Adrenal gland (tissue), 12 donors: ENCODE results near the gene COQ9. TPM values are rescaled to one million over a fixed set of nuclear protein-coding genes. Genes with fewer than 3 reads are reported as not detected.

Experiments used
- DNase-seq, 7 donors: peaks; one replicate each; pipeline ENCODE4 v3.0.0-alpha.2; 2019 to 2020
- H3K27ac ChIP-seq, 5 donors: fragments of 200-600 bp; sonication (generic) in 4 of 5; 1 replicate in 3 of 5; 2 replicates in 2 of 5; pipeline versions ENCODE4 v1.5.1 to v1.8.0; 2016 to 2020; ENCODE audit warnings: mild to moderate bottlenecking in 1 of 5
- H3K27me3 ChIP-seq: fragments of 200-600 bp; 2 replicates; pipeline ENCODE4 v1.8.0; 2021
- H3K36me3 ChIP-seq, 2 donors: fragments of 200-600 bp; replicated peaks in 1 of 2; 1 replicate in 1 of 2; 2 replicates in 1 of 2; pipeline versions ENCODE4 v1.5.1 to v1.8.0; 2018 to 2022
- H3K4me1 ChIP-seq, 2 donors: fragments of 200-600 bp; replicated peaks in 1 of 2; 1 replicate in 1 of 2; 2 replicates in 1 of 2; pipeline versions ENCODE4 v1.5.1 to v1.8.0; 2018 to 2021
- H3K4me3 ChIP-seq, 4 donors: fragments of 200-600 bp; sonication (generic) in 3 of 4; one replicate each; pipeline ENCODE4 v1.5.1; 2016 to 2018
- H3K9me3 ChIP-seq, 3 donors: fragments of 200-600 bp; sonication (generic) in 1 of 3; replicated peaks in 1 of 3; 1 replicate in 2 of 3; 2 replicates in 1 of 3; pipeline versions ENCODE4 v1.5.1 to v1.8.0; 2016 to 2021
- POLR2A ChIP-seq, 2 donors: fragments of 450-650 bp; IDR thresholded peaks; one replicate each; pipeline ENCODE4 v1.6.1; 2017; ENCODE audit warnings: antibody characterized with exemption in 2 of 2, mild to moderate bottlenecking in 2 of 2, moderate library complexity in 1 of 2
- WGBS, 4 donors: extraction: QIAGEN DNeasy Blood & Tissue Kit in 2 of 4; methylation state at CpG; one replicate each; pipeline versions ENCODE4 v1.1.5 to v1.1.7; 2013 to 2017; 5-methylcytosine and 5-hydroxymethylcytosine counted together
- intact Hi-C, 2 donors: fragments of 100-400 bp; cut with DNase I; formaldehyde crosslinking; loops; one replicate each; pipeline versions ENCODE4 v1.14.1 to v1.15.0; 2022 to 2023
- polyA plus RNA-seq, 3 donors: library from polyadenylated mRNA; stranded (reverse); fragments of 200-250 nt in 2 of 3; fragments of 350-450 nt in 1 of 3; fragmentation: Illumina TruSeq in 1 of 3; extraction: RNeasy Lipid Tissue Mini Kit (QIAGEN cat#74804) in 1 of 3; gene quantifications; one replicate each; pipeline ENCODE4 v1.2.3, GENCODE V29; 2013 to 2014
- total RNA-seq, 9 donors: library from RNA; depleted of rRNA in 4 of 9; stranded (reverse); fragments of >200 nt in 4 of 9; fragments of 120-200 nt in 1 of 9; fragmentation: NEBNext Ultra II Directional in 1 of 9; extraction: Animal tissue kit (Norgen Biotek cat#: 25700) in 1 of 9; gene quantifications; one replicate each; pipeline versions ENCODE4 v1.1.0 to v1.2.4, GENCODE V29; 2013 to 2023
- TF ChIP-seq, protein P1 (sequence below), 6 experiments: fragments of 450-650 bp in 4 of 6; fragments of 200-600 bp in 2 of 6; sonication (generic) in 1 of 6; IDR thresholded peaks; 1 replicate in 5 of 6; 2 replicates in 1 of 6; pipeline versions ENCODE4 v1.5.1 to v1.8.0; 2016 to 2021; ENCODE audit warnings: antibody characterized with exemption in 6 of 6, mild to moderate bottlenecking in 2 of 6, moderate library complexity in 1 of 6
- donor health status: healthy with polysubstance abuse.
- donor health status: Bipolar disorder and iron deficiency.
- donor health status: DM: yes; HTN: yes; CAD: no.
- donor health status: DM: no; HTN: no; CAD: no.
- donor health status: DM: no; HTN: no; CAD: no.
- donor health status: DM: yes; HTN: yes; CAD: no.

COQ9 gene
- total and polyA plus RNA-seq, 12 donors: 60.9 to 277 (median 88.6) TPM

DNA sequence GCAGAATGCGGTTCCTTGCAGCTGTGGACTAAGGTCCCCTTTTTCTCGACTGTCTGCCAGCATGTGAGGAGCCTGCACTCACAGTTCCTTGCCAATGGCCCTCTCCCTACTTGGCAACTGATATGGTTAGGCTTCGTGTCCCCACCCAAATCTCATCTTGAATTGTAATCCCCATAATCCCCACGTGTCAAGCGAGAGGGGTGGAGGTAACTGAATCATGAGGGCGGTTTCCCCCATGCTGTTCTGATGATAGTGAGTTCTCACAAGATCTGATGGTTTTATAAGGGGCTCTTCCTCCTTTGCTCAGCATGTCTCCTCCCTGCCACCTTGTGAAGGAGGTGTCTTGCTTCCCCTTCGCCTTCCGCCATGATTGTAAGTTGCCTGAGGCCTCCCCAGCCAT is 20.0 kb upstream of the COQ9 start:
- intact Hi-C loops: no loop called here
- no peak overlapping the region for H3K27ac ChIP-seq
- H3K4me3 ChIP-seq: no peak overlapping the region
- DNase-seq: no peak
- no peaks in the 10 kb centered on the region for H3K27me3 ChIP-seq
- H3K4me1 ChIP-seq: peaks cover 8 to 10% of the 10 kb centered on the region in 2 donors
- peaks cover 0 to 50% of the 10 kb centered on the region in 2 donors for H3K36me3 ChIP-seq
- 91 to 93% (median 92%) methylated on average over 8 of the region's 8 CpGs for WGBS, 4 donors
- TF ChIP-seq, protein P1, sequence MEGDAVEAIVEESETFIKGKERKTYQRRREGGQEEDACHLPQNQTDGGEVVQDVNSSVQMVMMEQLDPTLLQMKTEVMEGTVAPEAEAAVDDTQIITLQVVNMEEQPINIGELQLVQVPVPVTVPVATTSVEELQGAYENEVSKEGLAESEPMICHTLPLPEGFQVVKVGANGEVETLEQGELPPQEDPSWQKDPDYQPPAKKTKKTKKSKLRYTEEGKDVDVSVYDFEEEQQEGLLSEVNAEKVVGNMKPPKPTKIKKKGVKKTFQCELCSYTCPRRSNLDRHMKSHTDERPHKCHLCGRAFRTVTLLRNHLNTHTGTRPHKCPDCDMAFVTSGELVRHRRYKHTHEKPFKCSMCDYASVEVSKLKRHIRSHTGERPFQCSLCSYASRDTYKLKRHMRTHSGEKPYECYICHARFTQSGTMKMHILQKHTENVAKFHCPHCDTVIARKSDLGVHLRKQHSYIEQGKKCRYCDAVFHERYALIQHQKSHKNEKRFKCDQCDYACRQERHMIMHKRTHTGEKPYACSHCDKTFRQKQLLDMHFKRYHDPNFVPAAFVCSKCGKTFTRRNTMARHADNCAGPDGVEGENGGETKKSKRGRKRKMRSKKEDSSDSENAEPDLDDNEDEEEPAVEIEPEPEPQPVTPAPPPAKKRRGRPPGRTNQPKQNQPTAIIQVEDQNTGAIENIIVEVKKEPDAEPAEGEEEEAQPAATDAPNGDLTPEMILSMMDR (IDR thresholded peaks at IDR 0.05): no peak
- no peak for TF ChIP-seq POLR2A (IDR thresholded peaks at IDR 0.05)
- H3K9me3 ChIP-seq: no peaks in the 10 kb centered on the region

DNA sequence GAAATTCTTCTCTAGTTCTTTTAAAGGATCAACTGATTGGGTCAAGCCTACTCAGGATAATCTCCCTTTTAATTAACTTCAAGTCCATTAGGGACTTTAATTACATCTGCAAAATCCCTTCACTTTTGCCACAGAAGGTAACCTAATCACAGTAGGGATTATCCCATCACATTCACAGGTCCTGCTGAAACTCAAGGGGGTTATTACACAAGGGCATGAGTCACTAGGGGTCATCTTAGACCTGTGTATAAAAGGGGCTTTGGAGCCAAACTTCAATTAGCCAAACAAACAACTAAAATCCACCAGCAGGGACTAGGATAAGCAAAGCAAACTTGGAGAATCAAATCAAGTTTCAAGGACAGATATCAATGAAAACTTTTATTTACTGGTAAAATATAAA is 19.5 kb upstream of the COQ9 start:
- Histone ChIP-seq H3K36me3 (peaks cover 0 to 55% of the 10 kb centered on the region in 2 donors), H3K4me3 (no peak overlapping the region), H3K4me1 (peaks cover 8 to 10% of the 10 kb centered on the region in 2 donors), H3K27ac (no peak overlapping the region), H3K9me3 (no peaks in the 10 kb centered on the region), H3K27me3 (no peaks in the 10 kb centered on the region)
- TF ChIP-seq, protein P1 (IDR thresholded peaks at IDR 0.05): no peak
- no peak for TF ChIP-seq POLR2A (IDR thresholded peaks at IDR 0.05)
- DNase-seq: no peak
- intact Hi-C loops: no loop called here

DNA sequence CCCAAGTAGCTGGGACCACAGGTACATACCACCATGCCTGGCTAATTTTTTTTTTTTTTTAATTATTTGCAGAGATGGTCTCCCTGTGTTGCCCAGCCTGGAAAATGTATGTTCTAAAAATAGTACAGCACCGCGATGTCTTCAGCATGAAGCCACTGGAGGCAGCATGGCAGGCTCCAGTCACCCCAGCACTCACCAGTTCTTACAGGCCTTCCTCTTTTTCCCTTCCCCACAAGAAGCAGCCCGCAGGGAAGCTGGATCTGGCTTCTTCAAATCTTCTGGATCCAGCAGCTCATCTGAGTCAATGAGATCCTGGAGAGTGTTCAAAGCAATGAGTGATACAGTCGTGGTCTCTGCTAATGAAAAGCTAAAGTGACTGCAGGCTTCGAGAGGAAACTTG is 16.3 kb upstream of the COQ9 start:
- Histone ChIP-seq H3K4me1 (no peaks in the 10 kb centered on the region), H3K27ac (no peak overlapping the region), H3K36me3 (peaks cover 0 to 87% of the 10 kb centered on the region in 2 donors), H3K4me3 (no peak overlapping the region), H3K27me3 (no peaks in the 10 kb centered on the region), H3K9me3 (no peaks in the 10 kb centered on the region)
- 66 to 82% (median 81%) methylated on average over 5 of the region's 5 CpGs for WGBS, 4 donors
- TF ChIP-seq, protein P1 (IDR thresholded peaks at IDR 0.05): no peak
- DNase-seq: no peak
- intact Hi-C loops: no loop called here

DNA sequence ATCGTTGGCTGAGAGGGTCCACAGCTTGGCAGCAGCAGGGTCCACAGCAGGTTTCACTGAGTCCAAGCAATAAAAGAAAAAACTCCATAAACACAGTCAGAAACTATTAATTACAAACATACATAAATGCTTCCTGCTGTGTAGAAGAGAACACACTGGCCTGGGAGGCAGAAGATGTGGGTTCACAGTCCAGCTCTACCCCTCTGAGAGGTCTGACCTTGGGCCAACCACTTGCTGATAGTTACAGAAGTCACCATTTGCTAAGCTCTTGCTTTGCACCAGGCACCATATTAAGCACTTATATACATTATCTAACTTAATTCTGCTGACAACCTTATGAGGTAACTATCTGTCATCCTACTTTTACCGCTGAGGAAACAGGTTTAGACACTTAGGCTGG is 14.8 kb upstream of the COQ9 start:
- intact Hi-C loops: no loop called here
- WGBS, 4 donors: 82 to 100% (median 92%) methylated on average over 2 of the region's 2 CpGs
- no peaks in the 10 kb centered on the region for H3K27me3 ChIP-seq

More for the DNA sequence above, 14.8 kb upstream of the COQ9 start:
- DNase-seq: no peak
- Histone ChIP-seq H3K4me1 (no peaks in the 10 kb centered on the region), H3K4me3 (no peak overlapping the region), H3K27ac (no peak overlapping the region), H3K9me3 (no peaks in the 10 kb centered on the region), H3K36me3 (peaks cover 0 to 94% of the 10 kb centered on the region in 2 donors)
- no peak for TF ChIP-seq POLR2A (IDR thresholded peaks at IDR 0.05)
- TF ChIP-seq, protein P1 (IDR thresholded peaks at IDR 0.05): no peak
